Renal cortex interstitium (tissue), 15 donors: ENCODE measurements around the gene SKA3. TPM values are rescaled to one million over a fixed set of nuclear protein-coding genes. Genes with fewer than 3 reads are reported as not detected.
"Not testable (repeated sequence)": the region's sequence is repeated elsewhere in the genome, so short reads cannot be mapped to it uniquely, and the experiment has no call there.

Experiments used
- DNase-seq, 11 donors: peaks; one replicate each; pipeline ENCODE4 v3.0.0-alpha.2; 2013; ENCODE audit warnings: low read depth in 9 of 11, low spot score in 4 of 11; ENCODE audit errors: extremely low read depth in 1 of 11
- long read RNA-seq, 16 experiments: transcript quantifications; one replicate each; lab custom pipeline, GENCODE V29; 2026
- polyA plus RNA-seq, 3 donors: library from polyadenylated mRNA; unstranded; fragments of 120-200 nt; gene quantifications; one replicate each; pipeline ENCODE4 v1.2.1, GENCODE V29; 2013; ENCODE audit not compliant: insufficient read length in 3 of 3

Gene SKA3
- 10 to 100 TPM; 11.0 to 15.2 (median 14.0) TPM for polyA plus RNA-seq
- long read RNA-seq, donor 1, partial matches to known transcripts: 0 of 2 reads
- long read RNA-seq, donor 1, other reads (novel, unspliced or antisense): 0 of 2 reads
- long read RNA-seq, donor 2: 0 reads
- long read RNA-seq, donor 3, partial matches to known transcripts: 24 of 26 reads
- long read RNA-seq, donor 3, other reads (novel, unspliced or antisense): 0 of 26 reads
- long read RNA-seq, donor 4, partial matches to known transcripts: 0 of 1 reads
- long read RNA-seq, donor 4, other reads (novel, unspliced or antisense): 0 of 1 reads
- long read RNA-seq, donor 5: 0 reads
- long read RNA-seq, donor 6, partial matches to known transcripts: 0 of 137 reads
- long read RNA-seq, donor 6, other reads (novel, unspliced or antisense): 132 of 137 reads
- long read RNA-seq, donor 7, partial matches to known transcripts: 0 of 3 reads
- long read RNA-seq, donor 7, other reads (novel, unspliced or antisense): 0 of 3 reads
- long read RNA-seq, donor 8, partial matches to known transcripts: 0 of 2 reads
- long read RNA-seq, donor 8, other reads (novel, unspliced or antisense): 0 of 2 reads
- long read RNA-seq, donor 9, partial matches to known transcripts: 0 of 1 reads
- long read RNA-seq, donor 9, other reads (novel, unspliced or antisense): 0 of 1 reads
- long read RNA-seq, donor 10, partial matches to known transcripts: 0 of 1 reads
- long read RNA-seq, donor 10, other reads (novel, unspliced or antisense): 0 of 1 reads
- long read RNA-seq, donor 11, partial matches to known transcripts: 0 of 4 reads
- long read RNA-seq, donor 11, other reads (novel, unspliced or antisense): 0 of 4 reads
- long read RNA-seq, donor 12: 0 reads
- long read RNA-seq, donor 13: 0 reads
- long read RNA-seq, donor 14, partial matches to known transcripts: 0 of 197 reads
- long read RNA-seq, donor 14, other reads (novel, unspliced or antisense): 195 of 197 reads
- long read RNA-seq, donor 15, partial matches to known transcripts: 0 of 3 reads
- long read RNA-seq, donor 15, other reads (novel, unspliced or antisense): 0 of 3 reads
- long read RNA-seq, donor 16, partial matches to known transcripts: 356 of 370 reads
- long read RNA-seq, donor 16, other reads (novel, unspliced or antisense): 7 of 370 reads

DNA sequence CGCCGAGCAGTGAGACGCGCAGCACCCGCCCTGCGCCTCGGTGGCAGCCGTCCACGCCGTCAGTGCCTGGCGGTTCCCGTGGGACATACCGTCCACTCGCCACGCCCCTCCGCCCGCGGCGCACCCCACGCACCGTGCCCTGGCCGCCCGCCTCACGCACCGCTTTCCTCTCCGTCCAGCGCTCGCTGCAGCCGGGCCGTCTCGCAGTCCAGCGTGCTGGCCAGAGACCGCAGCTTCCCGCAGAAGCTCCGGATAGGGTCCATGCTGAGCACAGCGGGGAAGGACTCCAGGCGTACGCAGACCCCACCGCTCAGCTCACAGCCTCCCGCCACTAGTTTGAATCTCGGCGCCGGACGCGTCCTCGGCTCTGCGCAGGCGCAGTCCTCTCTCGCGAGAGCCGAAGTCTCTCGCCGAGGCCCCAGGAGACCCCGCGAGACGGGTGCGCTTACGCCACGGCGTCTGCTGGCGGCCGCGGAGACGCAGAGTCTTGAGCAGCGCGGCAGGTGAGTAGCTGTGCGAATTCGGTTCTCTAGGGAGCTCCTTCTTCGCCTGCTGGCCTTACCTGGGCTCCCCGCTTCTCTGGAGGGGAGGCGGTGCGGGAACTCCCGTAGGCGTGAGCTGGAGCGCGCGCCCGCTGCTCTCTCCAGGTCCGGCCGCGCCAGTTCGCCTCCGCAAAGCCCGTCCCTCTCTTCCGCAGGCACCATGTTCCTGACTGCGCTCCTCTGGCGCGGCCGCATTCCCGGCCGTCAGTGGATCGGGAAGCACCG lies at the start of gene SKA3, which contains the start of gene MRPL57:
Gene SKA3, minus strand, starts transcription at position 338 of the 767 bp plus-strand sequence. Its CDS starts 75 bp downstream, at position 263.
Gene MRPL57, plus strand, starts transcription at position 444 of the 767 bp plus-strand sequence. Its CDS starts 259 bp downstream, at position 703.
- DNase-seq: peak; percentile 86 to 95 (median 91)

- DNase-seq: no peak
Observed at GRCh38 chr13:21225082-21225481, 48.7 kb upstream of the SKA3 start.

DNA sequence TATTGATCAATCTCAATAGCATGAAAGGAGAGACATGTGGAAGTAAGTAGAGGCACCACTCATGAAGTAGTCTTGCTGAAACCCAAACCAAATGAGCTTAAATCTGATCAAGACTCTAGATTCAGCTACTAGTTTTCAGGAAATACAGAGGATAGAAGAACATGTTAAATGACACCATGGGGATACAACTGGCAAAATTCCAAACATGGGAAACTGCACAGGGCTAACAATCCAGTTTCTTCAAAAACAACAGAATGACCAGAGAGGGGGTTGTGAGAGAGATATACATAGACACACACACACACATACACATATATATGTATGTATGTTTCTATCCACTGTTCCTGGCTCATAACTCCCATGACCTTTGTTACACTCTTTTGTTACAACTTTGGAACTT lies 44.9 kb upstream of the SKA3 start:
- no peak for DNase-seq

GRCh38 chr13:21219716-21220115 lies 43.4 kb upstream of the SKA3 start:
- DNase-seq: not testable (repeated sequence)

GRCh38 chr13:21219036-21219381 lies 42.7 kb upstream of the SKA3 start:
- no peak for DNase-seq

DNA sequence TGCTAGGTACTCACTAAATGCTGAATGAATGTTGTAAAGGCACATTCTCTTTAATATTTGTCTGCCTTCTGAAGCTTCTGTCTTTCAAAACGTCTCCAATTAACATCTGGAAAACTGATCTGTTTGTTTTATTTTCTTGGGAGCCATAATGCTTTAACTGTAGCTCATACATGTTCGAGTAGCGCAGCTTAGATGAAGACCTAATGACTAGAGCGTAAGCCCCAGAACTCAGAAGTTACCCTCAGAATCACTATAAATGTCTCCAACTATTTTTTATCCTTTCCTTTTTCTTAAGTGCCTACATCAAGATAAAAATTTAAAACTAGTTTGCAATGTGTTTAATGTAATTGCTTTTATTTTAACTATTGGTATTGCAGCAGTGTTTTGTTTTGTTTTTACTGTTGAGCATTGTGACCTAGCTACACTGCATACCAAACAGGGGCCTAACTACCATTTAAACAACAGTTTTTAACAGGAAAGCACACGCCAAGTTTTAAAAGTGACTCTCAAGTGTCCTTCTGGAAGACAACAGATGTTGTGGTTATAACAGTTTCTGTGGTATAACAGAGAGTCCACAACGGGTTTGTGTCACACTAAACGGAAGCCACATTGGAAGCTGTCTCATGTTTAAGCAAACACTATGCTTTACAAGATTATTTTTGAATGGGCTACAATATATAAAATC lies 42.1 kb upstream of the SKA3 start:
- no peak for DNase-seq

- DNase-seq: no peak
Observed at GRCh38 chr13:21216332-21216731, 40.0 kb upstream of the SKA3 start.

DNA sequence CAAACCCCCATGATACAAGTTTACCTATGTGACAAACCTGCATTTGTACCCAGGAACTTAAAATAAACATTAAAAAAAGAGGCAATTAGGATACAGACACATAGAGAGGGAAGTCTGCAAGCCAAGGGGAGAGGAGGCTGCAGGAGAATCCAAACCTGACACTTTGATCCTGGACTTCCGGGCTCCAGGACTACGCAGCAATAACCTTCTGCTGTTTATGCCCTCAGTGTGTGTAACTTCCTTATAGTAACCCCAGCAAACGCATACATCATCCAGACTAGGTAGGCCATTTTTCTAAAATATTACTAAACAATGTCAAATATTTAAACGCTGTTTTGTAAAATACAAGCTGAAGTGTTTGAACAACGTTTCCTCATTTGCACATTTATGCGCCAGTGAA lies 39.1 kb upstream of the SKA3 start:
- not testable (repeated sequence) for DNase-seq

GRCh38 chr13:21212138-21212775 lies 35.9 kb upstream of the SKA3 start:
- no peak for DNase-seq

- DNase-seq: no peak
Observed at GRCh38 chr13:21208652-21209154, 32.4 kb upstream of the SKA3 start.

GRCh38 chr13:21202767-21203531 lies 26.6 kb upstream of the SKA3 start:
- no peak for DNase-seq

DNA sequence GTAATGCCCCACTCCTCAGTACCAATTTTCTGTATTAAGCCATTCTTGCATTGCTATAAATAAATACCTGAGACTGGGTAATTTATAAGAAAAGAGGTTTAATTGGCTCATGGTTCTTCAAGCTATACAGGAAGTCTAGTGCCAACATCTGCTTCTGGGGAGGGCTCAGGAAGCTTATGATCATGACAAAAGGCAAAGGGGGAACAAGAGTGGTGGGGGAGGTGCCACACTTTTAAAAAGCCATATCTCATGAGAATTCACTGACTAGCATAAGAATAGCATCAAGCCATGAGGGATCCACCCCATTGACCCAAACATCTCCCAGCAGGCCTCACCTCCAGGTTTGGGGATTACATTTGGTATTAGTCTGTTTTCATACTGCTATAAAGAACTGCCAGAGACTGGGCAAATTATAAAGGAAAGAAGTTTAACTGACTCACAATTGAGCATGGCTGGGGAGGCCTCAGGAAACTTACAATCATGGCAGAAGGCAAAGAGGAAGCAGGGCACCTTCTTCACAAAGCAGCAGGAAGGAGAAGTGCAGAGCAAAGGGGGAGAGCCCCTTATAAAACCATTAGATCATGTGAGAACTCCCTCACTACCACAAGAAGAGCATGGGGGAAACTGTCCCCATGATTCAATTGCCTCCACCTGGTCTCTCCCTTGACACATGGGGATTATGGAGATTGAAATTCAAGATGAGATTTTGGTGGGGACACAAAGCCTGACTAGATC lies 25.3 kb upstream of the SKA3 start:
- DNase-seq: not testable (repeated sequence)

GRCh38 chr13:21198391-21198790 lies 22.0 kb upstream of the SKA3 start:
- not testable (repeated sequence) for DNase-seq

DNA sequence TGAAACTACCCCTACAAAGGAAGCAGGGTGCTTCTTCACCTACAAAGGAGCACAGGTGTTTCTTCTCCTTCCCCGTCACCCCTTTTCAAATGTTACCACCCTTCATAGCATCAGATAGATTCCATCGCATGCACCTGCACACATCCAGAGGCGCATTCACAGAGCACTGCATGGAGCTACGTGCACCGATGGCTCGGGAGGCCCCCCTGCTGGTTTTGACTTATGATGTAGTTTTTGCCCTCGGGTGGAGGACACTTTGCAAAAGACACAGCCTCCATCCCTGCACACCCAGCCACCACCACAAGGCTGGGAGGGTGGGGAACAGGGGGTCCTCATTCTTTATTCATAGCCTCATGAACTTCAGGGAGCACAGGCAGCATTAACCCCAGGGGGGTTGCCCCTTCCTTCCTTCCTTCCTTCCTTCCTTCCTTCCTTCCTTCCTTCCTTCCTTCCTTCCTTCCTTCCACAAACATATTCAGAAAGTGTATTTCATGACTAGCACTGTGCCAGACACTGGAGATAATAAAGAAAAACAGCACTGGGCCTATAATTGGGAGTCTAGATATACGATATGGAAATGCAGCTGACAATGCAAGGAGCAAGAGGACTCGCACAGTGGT lies 21.4 kb upstream of the SKA3 start:
- DNase-seq: not testable (repeated sequence)

GRCh38 chr13:21194756-21195155 lies 18.4 kb upstream of the SKA3 start:
- not testable (repeated sequence) for DNase-seq

- not testable (repeated sequence) for DNase-seq
Observed at GRCh38 chr13:21186410-21186809, 10.1 kb upstream of the SKA3 start.
